ENCODE results near the gene PARK7.
A peak's percentile ranks its signal among the peaks of the same experiment; 100 is the strongest.
"Not testable (repeated sequence)": the region's sequence is repeated elsewhere in the genome, so short reads cannot be mapped to it uniquely, and the experiment has no call there.

The PARK7 gene

GRCh38 chr1:7961216-7962013 is at the start of gene PARK7:
Gene PARK7, plus strand, starts transcription at chr1:7961711. Its CDS starts 1,075 bp downstream, at chr1:7962786.
- peak; percentile 90 for DNase-seq

- DNase-seq = no peak
Observed at GRCh38 chr1:7912145-7912544, 49.4 kb upstream of the PARK7 start.

GRCh38 chr1:7912743-7913557 is 48.6 kb upstream of the PARK7 start:
- DNase-seq = no peak

GRCh38 chr1:7915826-7916500 is 45.5 kb upstream of the PARK7 start:
- no peak for DNase-seq

- no peak for DNase-seq
Observed at GRCh38 chr1:7916501-7916830, 45.0 kb upstream of the PARK7 start.

- not testable (repeated sequence) for DNase-seq
Observed at GRCh38 chr1:7917971-7918370, 43.5 kb upstream of the PARK7 start.

GRCh38 chr1:7919880-7920279 is 41.6 kb upstream of the PARK7 start:
- no peak for DNase-seq

- no peak for DNase-seq
Observed at GRCh38 chr1:7921796-7922195, 39.7 kb upstream of the PARK7 start.

GRCh38 chr1:7922301-7922700 is 39.2 kb upstream of the PARK7 start:
- no peak for DNase-seq

- DNase-seq = not testable (repeated sequence)
Observed at GRCh38 chr1:7927061-7927460, 34.5 kb upstream of the PARK7 start.

- DNase-seq = no peak
Observed at GRCh38 chr1:7928247-7928646, 33.3 kb upstream of the PARK7 start.

GRCh38 chr1:7929637-7930036 is 31.9 kb upstream of the PARK7 start:
- DNase-seq = no peak

- DNase-seq = no peak
Observed at GRCh38 chr1:7930645-7931445, 30.7 kb upstream of the PARK7 start.

GRCh38 chr1:7931446-7931812 is 30.1 kb upstream of the PARK7 start:
- no peak for DNase-seq

GRCh38 chr1:7932524-7933138 is 28.9 kb upstream of the PARK7 start:
- no peak for DNase-seq

GRCh38 chr1:7938070-7938469 is 23.4 kb upstream of the PARK7 start:
- DNase-seq = no peak

- DNase-seq = no peak
Observed at GRCh38 chr1:7940034-7940433, 21.5 kb upstream of the PARK7 start.

- DNase-seq = no peak
Observed at GRCh38 chr1:7940745-7941436, 20.6 kb upstream of the PARK7 start, which contains the start of gene TNFRSF9. Gene TNFRSF9, minus strand, starts transcription at chr1:7940839. Its CDS starts 845 bp downstream, at chr1:7939994.

- no peak for DNase-seq
Observed at GRCh38 chr1:7941437-7941793, 20.1 kb upstream of the PARK7 start.

- DNase-seq = peak; percentile 12
Observed at GRCh38 chr1:7942214-7942921, 19.1 kb upstream of the PARK7 start.

GRCh38 chr1:7943251-7943650 is 18.3 kb upstream of the PARK7 start:
- DNase-seq = no peak
